Astrocyte (in vitro differentiated cells and primary cell): ENCODE data around the gene C22orf39.

Experiments used
- EZH2 ChIP-seq: IDR thresholded peaks from 2 replicates; pipeline ENCODE4 v1.6.1; 2012; ENCODE audit warnings: mild to moderate bottlenecking, low read length, inconsistent platforms; ENCODE audit not compliant: insufficient read depth
- TF ChIP-seq, protein P1 (sequence below): IDR thresholded peaks from 2 replicates; pipeline ENCODE4 v1.5.1; 2011; ENCODE audit warnings: low read depth, mild to moderate bottlenecking, inconsistent platforms, low read length, moderate library complexity; ENCODE audit not compliant: insufficient read depth

DNA sequence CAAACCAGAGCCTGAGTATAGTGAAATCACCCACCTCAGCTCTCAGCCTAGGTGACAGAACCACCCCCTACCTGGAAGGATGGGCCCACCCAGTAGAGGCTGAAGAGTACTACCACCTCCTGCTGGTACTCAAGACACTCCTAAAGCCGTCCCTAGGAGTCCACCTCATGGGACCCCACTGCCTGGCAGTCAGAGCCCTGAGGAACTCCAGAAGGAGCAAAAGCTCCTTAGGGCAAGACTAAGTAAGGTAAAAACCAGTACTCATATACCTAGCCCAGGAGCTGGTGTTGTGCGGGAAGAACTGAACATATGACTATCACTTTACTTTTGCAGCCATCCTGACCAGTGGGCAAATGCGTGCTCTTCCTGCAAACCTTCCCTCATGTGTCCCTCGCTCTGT is 52.2 kb downstream of the C22orf39 start:
- TF ChIP-seq, protein P1, sequence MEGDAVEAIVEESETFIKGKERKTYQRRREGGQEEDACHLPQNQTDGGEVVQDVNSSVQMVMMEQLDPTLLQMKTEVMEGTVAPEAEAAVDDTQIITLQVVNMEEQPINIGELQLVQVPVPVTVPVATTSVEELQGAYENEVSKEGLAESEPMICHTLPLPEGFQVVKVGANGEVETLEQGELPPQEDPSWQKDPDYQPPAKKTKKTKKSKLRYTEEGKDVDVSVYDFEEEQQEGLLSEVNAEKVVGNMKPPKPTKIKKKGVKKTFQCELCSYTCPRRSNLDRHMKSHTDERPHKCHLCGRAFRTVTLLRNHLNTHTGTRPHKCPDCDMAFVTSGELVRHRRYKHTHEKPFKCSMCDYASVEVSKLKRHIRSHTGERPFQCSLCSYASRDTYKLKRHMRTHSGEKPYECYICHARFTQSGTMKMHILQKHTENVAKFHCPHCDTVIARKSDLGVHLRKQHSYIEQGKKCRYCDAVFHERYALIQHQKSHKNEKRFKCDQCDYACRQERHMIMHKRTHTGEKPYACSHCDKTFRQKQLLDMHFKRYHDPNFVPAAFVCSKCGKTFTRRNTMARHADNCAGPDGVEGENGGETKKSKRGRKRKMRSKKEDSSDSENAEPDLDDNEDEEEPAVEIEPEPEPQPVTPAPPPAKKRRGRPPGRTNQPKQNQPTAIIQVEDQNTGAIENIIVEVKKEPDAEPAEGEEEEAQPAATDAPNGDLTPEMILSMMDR: no peak
- TF ChIP-seq EZH2: no peak
